ENCODE results near the gene RHOF. TPM values are rescaled to one million over a fixed set of nuclear protein-coding genes. Genes with fewer than 3 reads are reported as not detected.

RHOF gene
- total RNA-seq, 1 donor, result 10.9 TPM

DNA sequence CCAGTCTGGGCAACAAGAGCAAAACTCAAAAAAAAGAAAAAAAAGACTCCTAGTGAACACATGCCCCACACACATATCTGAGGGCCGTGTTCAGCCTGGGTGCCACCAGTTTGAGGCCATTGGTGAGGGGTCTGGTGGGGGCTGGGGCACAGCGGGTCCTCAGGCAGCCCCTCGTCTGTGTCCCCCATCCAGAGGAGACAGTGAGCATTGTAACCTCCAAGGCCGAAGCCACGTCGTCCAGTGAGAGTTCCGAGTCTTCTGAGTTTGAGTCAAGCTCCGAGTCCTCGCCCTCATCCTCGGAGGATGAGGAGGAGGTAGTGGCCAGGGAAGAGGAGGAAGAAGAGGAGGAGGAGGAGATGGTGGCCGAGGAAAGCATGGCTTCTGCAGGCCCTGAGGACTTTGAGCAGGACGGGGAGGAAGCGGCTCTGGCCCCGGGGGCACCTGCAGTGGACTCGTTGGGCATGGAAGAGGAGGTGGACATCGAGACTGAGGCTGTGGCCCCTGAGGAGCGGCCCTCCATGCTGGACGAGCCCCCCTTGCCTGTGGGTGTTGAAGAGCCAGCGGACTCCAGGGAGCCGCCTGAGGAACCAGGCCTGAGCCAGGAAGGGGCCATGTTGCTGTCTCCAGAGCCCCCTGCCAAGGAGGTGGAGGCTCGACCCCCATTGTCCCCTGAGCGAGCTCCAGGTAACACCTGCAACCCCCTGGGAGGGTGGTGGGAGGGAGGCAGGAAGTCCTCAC lies 25.9 kb upstream of the RHOF start:
- no peak for DNase-seq (ENCODE audit: low read depth)
- no peak overlapping the region for H3K4me3 ChIP-seq (ENCODE audit: low read depth, low read length)
- TF ChIP-seq, protein P1, sequence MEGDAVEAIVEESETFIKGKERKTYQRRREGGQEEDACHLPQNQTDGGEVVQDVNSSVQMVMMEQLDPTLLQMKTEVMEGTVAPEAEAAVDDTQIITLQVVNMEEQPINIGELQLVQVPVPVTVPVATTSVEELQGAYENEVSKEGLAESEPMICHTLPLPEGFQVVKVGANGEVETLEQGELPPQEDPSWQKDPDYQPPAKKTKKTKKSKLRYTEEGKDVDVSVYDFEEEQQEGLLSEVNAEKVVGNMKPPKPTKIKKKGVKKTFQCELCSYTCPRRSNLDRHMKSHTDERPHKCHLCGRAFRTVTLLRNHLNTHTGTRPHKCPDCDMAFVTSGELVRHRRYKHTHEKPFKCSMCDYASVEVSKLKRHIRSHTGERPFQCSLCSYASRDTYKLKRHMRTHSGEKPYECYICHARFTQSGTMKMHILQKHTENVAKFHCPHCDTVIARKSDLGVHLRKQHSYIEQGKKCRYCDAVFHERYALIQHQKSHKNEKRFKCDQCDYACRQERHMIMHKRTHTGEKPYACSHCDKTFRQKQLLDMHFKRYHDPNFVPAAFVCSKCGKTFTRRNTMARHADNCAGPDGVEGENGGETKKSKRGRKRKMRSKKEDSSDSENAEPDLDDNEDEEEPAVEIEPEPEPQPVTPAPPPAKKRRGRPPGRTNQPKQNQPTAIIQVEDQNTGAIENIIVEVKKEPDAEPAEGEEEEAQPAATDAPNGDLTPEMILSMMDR (IDR thresholded peaks at IDR 0.05; ENCODE audit: insufficient read depth, low read length), result no peak

DNA sequence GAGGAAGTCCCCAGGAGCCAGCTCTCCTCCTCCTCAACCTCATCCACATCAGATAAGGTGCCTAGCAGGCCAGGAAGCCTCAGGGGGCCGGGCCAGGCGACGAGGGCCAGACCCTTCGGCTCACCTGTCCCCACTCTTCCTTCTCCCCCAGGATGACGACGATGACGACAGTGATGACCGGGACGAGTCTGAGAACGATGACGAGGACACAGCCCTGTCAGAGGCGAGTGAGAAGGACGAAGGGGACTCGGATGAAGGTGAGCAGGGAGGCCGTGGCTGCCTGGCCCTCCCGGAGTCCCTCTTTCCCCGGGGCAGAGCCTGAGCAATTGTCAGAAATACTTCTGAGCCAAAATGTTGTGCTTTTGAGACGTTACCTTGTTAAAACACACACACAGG lies 24.2 kb upstream of the RHOF start:
- no peak for DNase-seq (ENCODE audit: low read depth)
- H3K4me3 ChIP-seq (ENCODE audit: low read depth, low read length), result no peak overlapping the region
- TF ChIP-seq, protein P1 (IDR thresholded peaks at IDR 0.05; ENCODE audit: insufficient read depth, low read length), result no peak

DNA sequence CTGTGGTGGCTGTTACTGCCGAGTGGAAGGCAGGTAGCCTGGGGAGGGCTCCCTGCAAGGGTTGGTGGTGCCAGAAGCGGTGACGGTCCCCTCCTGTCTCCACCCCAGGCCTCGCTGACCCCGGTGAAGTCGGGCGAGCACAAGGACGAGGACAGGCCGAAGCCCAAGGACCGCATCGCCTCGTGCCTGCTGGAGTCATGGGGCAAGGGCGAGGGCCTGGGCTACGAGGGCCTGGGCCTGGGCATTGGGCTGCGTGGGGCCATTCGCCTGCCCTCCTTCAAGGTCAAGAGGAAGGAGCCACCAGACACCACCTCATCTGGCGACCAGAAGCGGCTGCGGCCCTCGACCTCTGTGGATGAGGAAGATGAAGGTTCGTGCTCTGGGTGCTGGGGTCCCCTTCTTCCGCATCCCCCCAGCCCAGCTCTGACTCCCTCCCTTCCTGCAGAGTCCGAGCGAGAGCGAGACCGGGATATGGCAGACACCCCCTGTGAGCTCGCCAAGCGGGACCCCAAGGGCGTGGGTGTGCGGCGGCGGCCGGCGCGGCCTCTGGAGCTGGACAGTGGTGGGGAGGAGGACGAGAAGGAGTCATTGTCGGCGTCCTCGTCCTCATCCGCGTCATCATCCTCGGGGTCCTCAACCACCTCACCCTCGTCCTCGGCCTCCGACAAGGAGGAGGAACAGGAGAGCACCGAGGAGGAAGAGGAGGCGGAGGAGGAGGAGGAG lies 23.6 kb upstream of the RHOF start:
- H3K4me3 ChIP-seq (ENCODE audit: low read depth, low read length), result no peak overlapping the region
- no peak for DNase-seq (ENCODE audit: low read depth)
- TF ChIP-seq, protein P1 (IDR thresholded peaks at IDR 0.05; ENCODE audit: insufficient read depth, low read length), result no peak

DNA sequence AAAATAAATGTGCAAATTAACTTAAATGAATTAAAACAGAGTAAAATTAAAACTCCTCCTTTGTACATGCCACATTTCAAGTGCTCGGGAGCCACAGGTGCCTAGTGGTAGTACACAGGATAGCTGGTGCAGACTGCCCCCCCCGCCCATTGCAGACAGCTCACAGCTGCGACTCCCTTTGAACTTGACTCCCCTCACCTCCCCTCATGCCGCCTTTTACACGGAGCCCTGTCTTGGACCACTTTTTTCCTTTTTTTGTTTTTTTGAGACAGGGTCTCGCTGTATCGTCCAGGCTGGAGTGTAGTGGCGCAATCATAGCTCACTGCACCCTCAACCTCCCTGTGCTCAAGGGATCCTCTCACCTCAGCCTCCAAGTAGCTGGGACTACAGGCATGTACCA lies 21.8 kb upstream of the RHOF start:
- H3K4me3 ChIP-seq (ENCODE audit: low read depth, low read length), result no peak overlapping the region
- TF ChIP-seq, protein P1 (IDR thresholded peaks at IDR 0.05; ENCODE audit: insufficient read depth, low read length), result no peak
- no peak for DNase-seq (ENCODE audit: low read depth)

DNA sequence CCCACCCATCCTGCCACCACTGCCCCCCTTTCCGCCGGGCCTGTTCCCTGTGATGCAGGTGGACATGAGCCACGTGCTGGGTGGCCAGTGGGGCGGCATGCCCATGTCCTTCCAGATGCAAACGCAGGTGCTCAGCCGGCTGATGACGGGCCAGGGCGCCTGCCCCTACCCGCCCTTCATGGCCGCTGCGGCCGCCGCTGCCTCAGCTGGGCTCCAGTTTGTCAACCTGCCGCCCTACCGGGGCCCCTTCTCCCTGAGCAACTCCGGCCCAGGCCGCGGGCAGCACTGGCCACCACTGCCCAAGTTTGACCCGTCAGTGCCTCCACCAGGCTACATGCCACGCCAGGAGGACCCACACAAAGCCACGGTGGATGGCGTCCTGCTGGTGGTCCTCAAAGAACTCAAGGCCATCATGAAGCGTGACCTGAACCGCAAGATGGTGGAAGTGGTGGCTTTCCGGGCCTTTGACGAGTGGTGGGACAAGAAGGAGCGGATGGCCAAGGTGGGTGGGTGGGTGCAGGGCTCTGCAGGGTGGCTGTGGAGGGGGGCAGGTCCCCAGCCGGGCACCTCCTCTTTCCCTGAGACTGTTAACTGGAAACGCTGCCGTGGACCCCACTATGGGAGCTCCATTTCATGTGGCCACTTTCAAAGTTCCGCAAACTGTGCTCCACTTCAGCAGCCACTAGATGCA lies 21.1 kb upstream of the RHOF start:
- no peak for DNase-seq (ENCODE audit: low read depth)
- TF ChIP-seq, protein P1 (IDR thresholded peaks at IDR 0.05; ENCODE audit: insufficient read depth, low read length), result no peak
- no peak overlapping the region for H3K4me3 ChIP-seq (ENCODE audit: low read depth, low read length)

DNA sequence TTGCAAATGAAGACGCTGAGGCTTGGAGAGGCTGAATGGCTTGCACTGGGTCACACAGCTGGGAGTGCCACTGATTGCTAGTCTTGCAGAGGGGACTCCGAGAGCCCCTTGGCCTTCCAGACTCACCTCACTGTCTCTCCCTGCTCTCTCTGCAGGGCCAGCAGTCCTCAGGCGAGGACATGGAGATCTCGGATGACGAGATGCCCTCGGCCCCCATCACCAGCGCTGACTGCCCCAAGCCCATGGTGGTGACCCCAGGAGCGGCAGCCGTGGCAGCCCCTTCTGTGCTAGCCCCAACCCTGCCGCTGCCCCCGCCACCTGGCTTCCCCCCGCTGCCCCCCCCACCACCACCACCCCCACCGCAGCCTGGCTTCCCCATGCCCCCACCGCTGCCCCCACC lies 20.5 kb upstream of the RHOF start:
- no peak overlapping the region for H3K4me3 ChIP-seq (ENCODE audit: low read depth, low read length)
- TF ChIP-seq, protein P1 (IDR thresholded peaks at IDR 0.05; ENCODE audit: insufficient read depth, low read length), result no peak
- DNase-seq (ENCODE audit: low read depth), result no peak

Measured in fibroblast of the aortic adventitia (primary cell).